Activated naive CD8-positive, alpha-beta T cell (primary cell): ENCODE data around the gene MT1M.

ENCODE experiments used
- H3K27ac Mint-ChIP-seq: one replicate; pipeline ENCODE4 v1.8.0; 2021; ENCODE audit warnings: mixed read lengths
- H3K27me3 Mint-ChIP-seq: one replicate; pipeline ENCODE4 v1.8.0; 2021; ENCODE audit warnings: mixed read lengths
- H3K36me3 Mint-ChIP-seq: one replicate; pipeline ENCODE4 v1.8.0; 2021; ENCODE audit warnings: mixed read lengths
- H3K4me1 Mint-ChIP-seq: one replicate; pipeline ENCODE4 v1.8.0; 2021; ENCODE audit warnings: low read depth, mixed read lengths
- H3K4me3 Mint-ChIP-seq: one replicate; pipeline ENCODE4 v1.8.0; 2021; ENCODE audit warnings: mild to moderate bottlenecking, mixed read lengths
- H3K9me3 Mint-ChIP-seq: one replicate; pipeline ENCODE4 v1.8.0; 2021; ENCODE audit warnings: low read depth, mixed read lengths

The MT1M gene

GRCh38 chr16:56631832-56632155 is 665 bp upstream of the MT1M start:
- Mint-ChIP-seq H3K4me1 (peaks cover 26% of the 10 kb centered on the region), H3K9me3 (no peaks in the 10 kb centered on the region), H3K4me3 (peak overlapping the region; percentile 83), H3K27me3 (peaks cover 40% of the 10 kb centered on the region), H3K27ac (no peak overlapping the region), H3K36me3 (no peaks in the 10 kb centered on the region)

GRCh38 chr16:56632848-56633365 is 448 bp downstream of the MT1M start:
- Mint-ChIP-seq H3K4me1 (peaks cover 30% of the 10 kb centered on the region), H3K9me3 (no peaks in the 10 kb centered on the region), H3K4me3 (peak overlapping the region; percentile 68), H3K36me3 (no peaks in the 10 kb centered on the region), H3K27me3 (peaks cover 46% of the 10 kb centered on the region), H3K27ac (no peak overlapping the region)

DNA sequence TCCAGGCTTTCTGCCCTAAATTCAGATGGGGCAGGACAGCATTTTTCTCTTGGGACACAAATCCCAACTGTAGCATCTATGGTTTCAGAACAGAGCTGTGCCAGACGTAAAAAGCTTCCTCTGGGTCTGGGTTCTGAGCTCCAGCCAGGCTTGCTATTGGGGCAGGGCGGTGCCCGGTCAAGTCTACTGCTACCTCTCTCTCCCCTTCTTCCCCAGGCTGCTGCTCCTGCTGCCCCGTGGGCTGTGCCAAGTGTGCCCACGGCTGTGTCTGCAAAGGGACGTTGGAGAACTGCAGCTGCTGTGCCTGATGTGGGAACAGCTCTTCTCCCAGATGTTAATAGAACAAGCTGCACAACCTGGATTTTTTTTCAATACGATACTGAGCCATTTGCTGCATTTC is 1.1 kb downstream of the MT1M start:
- H3K4me3 Mint-ChIP-seq, result no peak overlapping the region
- no peaks in the 10 kb centered on the region for H3K9me3 Mint-ChIP-seq
- H3K4me1 Mint-ChIP-seq, result peaks cover 33% of the 10 kb centered on the region
- no peaks in the 10 kb centered on the region for H3K36me3 Mint-ChIP-seq
- H3K27ac Mint-ChIP-seq, result no peak overlapping the region
- H3K27me3 Mint-ChIP-seq, result peaks cover 47% of the 10 kb centered on the region

DNA sequence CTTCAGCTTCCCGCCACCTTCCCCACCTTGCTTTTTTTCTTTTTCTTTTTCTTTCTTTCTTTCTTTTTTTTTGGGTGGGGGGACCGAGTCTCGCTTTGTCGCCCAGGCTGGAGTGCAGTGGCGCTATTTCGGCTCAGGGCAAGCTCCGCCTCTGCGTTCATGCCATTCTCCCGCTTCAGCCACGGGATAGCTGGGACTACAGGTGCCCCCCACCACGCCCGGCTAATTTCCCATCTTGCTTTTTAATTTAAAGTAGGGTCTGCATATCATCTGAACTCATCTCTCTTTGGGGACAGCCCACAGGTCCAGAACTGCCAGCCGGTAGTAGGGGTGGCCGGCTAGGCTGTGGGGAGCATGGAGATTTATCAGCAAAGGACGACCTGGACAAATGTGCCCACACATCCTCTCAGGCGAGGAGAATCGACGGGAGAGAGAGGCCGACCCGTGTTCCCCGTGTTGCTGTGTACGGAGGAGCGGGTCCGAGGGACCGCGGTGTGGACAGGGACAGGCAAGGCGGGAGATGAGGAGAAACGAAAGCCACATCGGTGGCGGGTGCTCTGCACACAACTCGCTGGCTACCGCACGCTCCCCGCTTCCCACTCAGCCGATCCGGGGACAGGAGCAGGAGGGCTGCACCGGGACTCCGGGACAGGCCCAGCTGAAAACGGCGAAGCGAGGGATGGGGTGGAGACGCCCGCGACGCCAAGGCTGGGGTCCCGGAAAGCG is 2.4 kb downstream of the MT1M start:
- peaks cover 35% of the 10 kb centered on the region for H3K4me1 Mint-ChIP-seq
- H3K27ac Mint-ChIP-seq, result peak overlapping the region; percentile 16
- H3K4me3 Mint-ChIP-seq, result peak overlapping the region; percentile 84
- H3K36me3 Mint-ChIP-seq, result no peaks in the 10 kb centered on the region
- no peaks in the 10 kb centered on the region for H3K9me3 Mint-ChIP-seq
- H3K27me3 Mint-ChIP-seq, result peaks cover 51% of the 10 kb centered on the region

DNA sequence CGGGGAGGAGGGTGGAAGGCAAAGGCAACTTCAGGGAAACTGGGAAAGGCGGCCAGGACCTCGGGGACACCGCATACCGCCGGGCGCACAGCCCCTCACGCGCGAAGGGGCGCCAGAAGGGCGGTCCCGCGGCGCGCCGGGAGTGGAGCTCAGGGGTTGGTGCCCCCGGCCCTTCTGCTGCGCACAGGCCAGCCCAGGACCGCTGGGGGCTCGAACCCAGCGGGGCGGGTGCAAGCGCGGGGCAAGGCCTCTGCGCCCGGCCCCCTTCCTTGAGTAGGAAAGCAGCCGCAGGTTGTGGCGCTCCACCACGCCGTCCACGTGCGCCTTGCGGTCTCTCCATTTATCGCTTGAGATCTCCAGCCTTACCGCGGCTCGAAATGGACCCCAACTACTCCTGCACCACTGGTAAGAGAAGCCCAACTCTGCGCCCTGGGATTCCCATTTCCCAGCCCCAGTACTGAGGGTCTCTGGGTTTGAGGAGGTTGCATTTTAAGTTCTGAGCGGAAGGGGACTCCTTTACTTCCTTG is 3.0 kb downstream of the MT1M start:
- H3K27me3 Mint-ChIP-seq, result peaks cover 55% of the 10 kb centered on the region
- peak overlapping the region; percentile 84 for H3K4me3 Mint-ChIP-seq
- peaks cover 35% of the 10 kb centered on the region for H3K4me1 Mint-ChIP-seq
- no peak overlapping the region for H3K27ac Mint-ChIP-seq
- H3K9me3 Mint-ChIP-seq, result no peaks in the 10 kb centered on the region
- H3K36me3 Mint-ChIP-seq, result no peaks in the 10 kb centered on the region

GRCh38 chr16:56636616-56637413 is 4.4 kb downstream of the MT1M start:
- Mint-ChIP-seq H3K4me3 (peak overlapping the region; percentile 74), H3K9me3 (no peaks in the 10 kb centered on the region), H3K4me1 (peaks cover 30% of the 10 kb centered on the region), H3K36me3 (no peaks in the 10 kb centered on the region), H3K27ac (no peak overlapping the region), H3K27me3 (peaks cover 45% of the 10 kb centered on the region)

GRCh38 chr16:56637814-56638750 is 5.6 kb downstream of the MT1M start, which contains the start of gene MT1A:
Gene MT1A (plus strand): TSS chr16:56638666. CDS start chr16:56638739, 73 bp downstream.
- H3K4me1 Mint-ChIP-seq, result peaks cover 34% of the 10 kb centered on the region
- H3K27me3 Mint-ChIP-seq, result peaks cover 41% of the 10 kb centered on the region
- H3K27ac Mint-ChIP-seq, result no peak within 1 kb of the TSS

GRCh38 chr16:56639045-56639444 is 6.6 kb downstream of the MT1M start:
- Mint-ChIP-seq H3K36me3 (no peaks in the 10 kb centered on the region), H3K9me3 (no peaks in the 10 kb centered on the region), H3K27me3 (peaks cover 33% of the 10 kb centered on the region), H3K4me1 (peaks cover 41% of the 10 kb centered on the region), H3K4me3 (no peak overlapping the region), H3K27ac (no peak overlapping the region)

More at GRCh38 chr16:56637814-56638750, 5.6 kb downstream of the MT1M start, which contains the start of gene MT1A:
- Mint-ChIP-seq H3K4me3 (peak within 1 kb of the TSS; percentile 68), H3K9me3 (no peaks in the 10 kb centered on the region), H3K36me3 (no peaks in the 10 kb centered on the region)

GRCh38 chr16:56640076-56640475 is 7.6 kb downstream of the MT1M start:
- H3K9me3 Mint-ChIP-seq, result no peaks in the 10 kb centered on the region
- H3K4me1 Mint-ChIP-seq, result peaks cover 41% of the 10 kb centered on the region
- H3K27me3 Mint-ChIP-seq, result peaks cover 25% of the 10 kb centered on the region
- H3K27ac Mint-ChIP-seq, result no peak overlapping the region
- no peaks in the 10 kb centered on the region for H3K36me3 Mint-ChIP-seq
- no peak overlapping the region for H3K4me3 Mint-ChIP-seq

- Mint-ChIP-seq H3K27me3 (peaks cover 21% of the 10 kb centered on the region), H3K4me3 (no peak overlapping the region), H3K27ac (no peak overlapping the region), H3K4me1 (peaks cover 34% of the 10 kb centered on the region), H3K36me3 (no peaks in the 10 kb centered on the region), H3K9me3 (no peaks in the 10 kb centered on the region)
Observed at GRCh38 chr16:56641166-56641565, 8.7 kb downstream of the MT1M start.

DNA sequence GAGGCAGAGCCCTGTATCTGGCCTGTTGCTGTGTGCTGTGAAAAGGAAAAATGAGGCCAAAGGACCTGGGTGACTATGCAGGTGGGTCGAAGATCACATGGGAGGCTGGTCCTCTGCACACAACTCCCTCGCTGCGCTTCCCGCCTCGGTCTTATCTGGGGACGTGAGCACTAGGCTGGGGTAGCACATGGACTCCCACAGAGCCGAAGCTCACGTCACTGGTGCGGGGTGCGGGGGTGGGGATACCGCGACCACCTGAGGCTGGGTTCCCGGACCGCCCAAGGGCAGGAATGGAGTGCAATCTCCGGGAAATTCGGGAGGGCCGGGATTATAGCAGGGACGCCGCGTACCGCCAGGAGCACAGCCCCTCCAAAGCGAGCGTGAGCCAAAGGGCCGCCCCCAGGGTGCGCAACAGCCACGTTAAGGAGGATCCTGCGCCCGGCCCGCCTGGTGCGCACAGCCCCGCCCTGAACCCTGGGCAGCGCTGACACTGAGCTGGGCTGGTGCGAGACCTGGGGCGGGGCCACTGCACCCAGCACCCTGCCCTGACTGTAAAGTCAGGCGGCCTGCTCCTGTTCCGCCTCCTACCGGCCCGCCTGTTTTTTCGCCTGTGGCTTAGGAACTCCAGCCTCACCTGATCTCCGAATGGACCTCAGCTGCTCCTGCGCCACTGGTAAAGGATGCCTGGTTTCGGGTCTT is 10.8 kb downstream of the MT1M start:
- Mint-ChIP-seq H3K4me1 (peaks cover 25% of the 10 kb centered on the region), H3K27me3 (peaks cover 10% of the 10 kb centered on the region), H3K9me3 (no peaks in the 10 kb centered on the region), H3K4me3 (peak overlapping the region; percentile 66), H3K36me3 (no peaks in the 10 kb centered on the region), H3K27ac (no peak overlapping the region)

- H3K27ac Mint-ChIP-seq, result no peak overlapping the region
- peaks cover 22% of the 10 kb centered on the region for H3K4me1 Mint-ChIP-seq
- H3K4me3 Mint-ChIP-seq, result peak overlapping the region; percentile 66
- no peaks in the 10 kb centered on the region for H3K9me3 Mint-ChIP-seq
- H3K27me3 Mint-ChIP-seq, result peaks cover 10% of the 10 kb centered on the region
- H3K36me3 Mint-ChIP-seq, result no peaks in the 10 kb centered on the region
Observed at GRCh38 chr16:56643833-56644232, 11.4 kb downstream of the MT1M start.

- Mint-ChIP-seq H3K36me3 (no peaks in the 10 kb centered on the region), H3K9me3 (no peaks in the 10 kb centered on the region), H3K27me3 (no peaks in the 10 kb centered on the region), H3K4me3 (no peak overlapping the region), H3K27ac (no peak overlapping the region), H3K4me1 (peaks cover 22% of the 10 kb centered on the region)
Observed at GRCh38 chr16:56645311-56645710, 12.9 kb downstream of the MT1M start.

- Mint-ChIP-seq H3K4me1 (peaks cover 22% of the 10 kb centered on the region), H3K9me3 (no peaks in the 10 kb centered on the region), H3K36me3 (no peaks in the 10 kb centered on the region), H3K27ac (peak overlapping the region; percentile 22), H3K27me3 (no peaks in the 10 kb centered on the region), H3K4me3 (no peak overlapping the region)
Observed at GRCh38 chr16:56645838-56646237, 13.4 kb downstream of the MT1M start.
